Adrenal gland (tissue), 12 donors: ENCODE measurements around the gene ZNF628. TPM values are rescaled to one million over a fixed set of nuclear protein-coding genes. Genes with fewer than 3 reads are reported as not detected.

ENCODE experiments used
- DNase-seq, 7 donors: peaks; one replicate each; pipeline ENCODE4 v3.0.0-alpha.2; 2019 to 2020
- H3K27ac ChIP-seq, 5 donors: fragments of 200-600 bp; sonication (generic) in 4 of 5; 1 replicate in 3 of 5; 2 replicates in 2 of 5; pipeline versions ENCODE4 v1.5.1 to v1.8.0; 2016 to 2020; ENCODE audit warnings: mild to moderate bottlenecking in 1 of 5
- H3K27me3 ChIP-seq: fragments of 200-600 bp; 2 replicates; pipeline ENCODE4 v1.8.0; 2021
- H3K36me3 ChIP-seq, 2 donors: fragments of 200-600 bp; replicated peaks in 1 of 2; 1 replicate in 1 of 2; 2 replicates in 1 of 2; pipeline versions ENCODE4 v1.5.1 to v1.8.0; 2018 to 2022
- H3K4me1 ChIP-seq, 2 donors: fragments of 200-600 bp; replicated peaks in 1 of 2; 1 replicate in 1 of 2; 2 replicates in 1 of 2; pipeline versions ENCODE4 v1.5.1 to v1.8.0; 2018 to 2021
- H3K4me3 ChIP-seq, 4 donors: fragments of 200-600 bp; sonication (generic) in 3 of 4; one replicate each; pipeline ENCODE4 v1.5.1; 2016 to 2018
- H3K9me3 ChIP-seq, 3 donors: fragments of 200-600 bp; sonication (generic) in 1 of 3; replicated peaks in 1 of 3; 1 replicate in 2 of 3; 2 replicates in 1 of 3; pipeline versions ENCODE4 v1.5.1 to v1.8.0; 2016 to 2021
- POLR2A ChIP-seq, 2 donors: fragments of 450-650 bp; IDR thresholded peaks; one replicate each; pipeline ENCODE4 v1.6.1; 2017; ENCODE audit warnings: antibody characterized with exemption in 2 of 2, mild to moderate bottlenecking in 2 of 2, moderate library complexity in 1 of 2
- WGBS, 4 donors: extraction: QIAGEN DNeasy Blood & Tissue Kit in 2 of 4; methylation state at CpG; one replicate each; pipeline versions ENCODE4 v1.1.5 to v1.1.7; 2013 to 2017; 5-methylcytosine and 5-hydroxymethylcytosine counted together
- intact Hi-C, 2 donors: fragments of 100-400 bp; cut with DNase I; formaldehyde crosslinking; loops; one replicate each; pipeline versions ENCODE4 v1.14.1 to v1.15.0; 2022 to 2023
- polyA plus RNA-seq, 3 donors: library from polyadenylated mRNA; stranded (reverse); fragments of 200-250 nt in 2 of 3; fragments of 350-450 nt in 1 of 3; fragmentation: Illumina TruSeq in 1 of 3; extraction: RNeasy Lipid Tissue Mini Kit (QIAGEN cat#74804) in 1 of 3; gene quantifications; one replicate each; pipeline ENCODE4 v1.2.3, GENCODE V29; 2013 to 2014
- total RNA-seq, 9 donors: library from RNA; depleted of rRNA in 4 of 9; stranded (reverse); fragments of >200 nt in 4 of 9; fragments of 120-200 nt in 1 of 9; fragmentation: NEBNext Ultra II Directional in 1 of 9; extraction: Animal tissue kit (Norgen Biotek cat#: 25700) in 1 of 9; gene quantifications; one replicate each; pipeline versions ENCODE4 v1.1.0 to v1.2.4, GENCODE V29; 2013 to 2023
- TF ChIP-seq, protein P1 (sequence below), 6 experiments: fragments of 450-650 bp in 4 of 6; fragments of 200-600 bp in 2 of 6; sonication (generic) in 1 of 6; IDR thresholded peaks; 1 replicate in 5 of 6; 2 replicates in 1 of 6; pipeline versions ENCODE4 v1.5.1 to v1.8.0; 2016 to 2021; ENCODE audit warnings: antibody characterized with exemption in 6 of 6, mild to moderate bottlenecking in 2 of 6, moderate library complexity in 1 of 6
- donor health status: healthy with polysubstance abuse.
- donor health status: Bipolar disorder and iron deficiency.
- donor health status: DM: yes; HTN: yes; CAD: no.
- donor health status: DM: no; HTN: no; CAD: no.
- donor health status: DM: no; HTN: no; CAD: no.
- donor health status: DM: yes; HTN: yes; CAD: no.

Gene ZNF628
- total and polyA plus RNA-seq, 12 donors = 0.04 to 27.9 (median 7.7) TPM

DNA sequence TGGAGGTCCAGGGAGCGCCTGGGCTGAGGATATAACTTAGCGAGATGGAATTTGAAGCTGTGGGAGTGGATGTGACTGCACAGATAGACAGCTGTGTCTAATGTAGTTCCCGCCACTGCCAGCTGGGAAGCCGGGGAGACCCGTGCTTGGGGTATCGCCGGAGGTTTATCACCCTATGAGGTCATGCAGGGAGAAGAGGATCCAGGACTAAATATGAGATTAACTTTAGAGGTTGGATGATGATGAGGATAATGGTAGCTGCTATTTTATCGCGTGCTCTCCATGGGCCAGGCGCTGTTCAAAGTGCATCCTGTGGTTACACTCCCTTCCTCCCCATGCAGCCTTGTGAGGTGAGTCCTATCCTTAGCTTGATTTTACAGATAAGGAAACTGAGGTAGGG is 31.7 kb downstream of the ZNF628 start:
- intact Hi-C loops = loop anchor here (5.0 to 10.0 kb wide), 2 partner anchors 363 to 371 kb away; partner anchors contain the start of gene TNNT1 (in 1 of the 2)
- 69 to 73% (median 71%) methylated on average over 10 of the region's 10 CpGs for WGBS, 4 donors
- no peak for TF ChIP-seq POLR2A (IDR thresholded peaks at IDR 0.05)
- TF ChIP-seq, protein P1, sequence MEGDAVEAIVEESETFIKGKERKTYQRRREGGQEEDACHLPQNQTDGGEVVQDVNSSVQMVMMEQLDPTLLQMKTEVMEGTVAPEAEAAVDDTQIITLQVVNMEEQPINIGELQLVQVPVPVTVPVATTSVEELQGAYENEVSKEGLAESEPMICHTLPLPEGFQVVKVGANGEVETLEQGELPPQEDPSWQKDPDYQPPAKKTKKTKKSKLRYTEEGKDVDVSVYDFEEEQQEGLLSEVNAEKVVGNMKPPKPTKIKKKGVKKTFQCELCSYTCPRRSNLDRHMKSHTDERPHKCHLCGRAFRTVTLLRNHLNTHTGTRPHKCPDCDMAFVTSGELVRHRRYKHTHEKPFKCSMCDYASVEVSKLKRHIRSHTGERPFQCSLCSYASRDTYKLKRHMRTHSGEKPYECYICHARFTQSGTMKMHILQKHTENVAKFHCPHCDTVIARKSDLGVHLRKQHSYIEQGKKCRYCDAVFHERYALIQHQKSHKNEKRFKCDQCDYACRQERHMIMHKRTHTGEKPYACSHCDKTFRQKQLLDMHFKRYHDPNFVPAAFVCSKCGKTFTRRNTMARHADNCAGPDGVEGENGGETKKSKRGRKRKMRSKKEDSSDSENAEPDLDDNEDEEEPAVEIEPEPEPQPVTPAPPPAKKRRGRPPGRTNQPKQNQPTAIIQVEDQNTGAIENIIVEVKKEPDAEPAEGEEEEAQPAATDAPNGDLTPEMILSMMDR (IDR thresholded peaks at IDR 0.05) = no peak

DNA sequence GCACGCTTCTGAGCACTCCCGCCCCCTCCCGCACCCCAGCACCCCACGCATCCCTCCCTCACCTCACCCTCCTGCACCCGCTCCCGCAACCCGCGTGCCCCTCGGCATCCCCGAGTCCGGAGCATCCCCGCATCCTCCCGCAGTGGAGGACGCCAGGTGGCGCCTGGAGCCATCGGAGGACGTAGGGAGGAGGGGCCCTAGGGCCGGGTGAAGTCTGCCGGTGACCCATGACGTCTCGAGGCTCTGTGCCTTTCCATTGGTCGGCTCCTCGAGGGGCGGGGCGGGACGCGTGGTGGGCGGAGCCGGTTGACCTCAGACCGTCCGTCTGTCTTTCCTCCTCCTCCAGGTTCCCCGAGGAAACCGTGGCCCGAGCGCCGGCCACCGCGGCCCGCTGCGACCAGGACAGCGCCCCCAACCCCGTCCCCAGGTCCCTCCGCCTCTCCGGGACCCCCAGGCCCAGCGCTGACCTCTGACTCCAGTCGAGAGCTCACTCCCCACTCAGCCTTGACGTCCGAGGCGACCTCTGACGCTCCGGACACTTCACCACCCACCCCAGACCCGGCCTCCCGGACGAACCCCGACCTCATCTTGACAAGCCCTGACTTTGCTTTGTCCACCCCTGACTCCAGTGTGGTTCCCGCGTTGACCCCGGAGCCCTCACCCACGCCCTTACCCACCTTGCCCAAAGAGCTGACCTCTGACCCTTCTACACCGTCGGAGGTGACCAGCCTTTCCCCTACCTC is 40.6 kb downstream of the ZNF628 start:
- WGBS, 4 donors = 7 to 19% (median 10%) methylated on average over 24 to 61 of the region's 61 CpGs
- intact Hi-C loops = loop anchor here (2.0 to 10.0 kb wide), 3 partner anchors 112 to 288 kb away; no protein-coding TSS in a partner anchor
- TF ChIP-seq, protein P1 (IDR thresholded peaks at IDR 0.05) = peak; percentile 72 to 96 (median 92)
- TF ChIP-seq POLR2A (IDR thresholded peaks at IDR 0.05) = peak in 1 of 2 donors; percentile 32
- Histone ChIP-seq H3K4me1 (no peaks in the 10 kb centered on the region), H3K9me3 (no peaks in the 10 kb centered on the region), H3K27ac (peak overlapping the region in 4 of 5 donors; percentile 55 to 82 (median 64)), H3K36me3 (no peaks in the 10 kb centered on the region), H3K4me3 (peak overlapping the region in 2 of 4 donors; percentile 37 to 63), H3K27me3 (no peaks in the 10 kb centered on the region)
- DNase-seq = peak; percentile 92 to 97 (median 94)

More for the DNA sequence above, 31.7 kb downstream of the ZNF628 start:
- H3K9me3 ChIP-seq = no peaks in the 10 kb centered on the region
- DNase-seq = no peak
- no peaks in the 10 kb centered on the region for H3K27me3 ChIP-seq
- H3K4me3 ChIP-seq = no peak overlapping the region
- no peaks in the 10 kb centered on the region for H3K4me1 ChIP-seq
- H3K27ac ChIP-seq = no peak overlapping the region
- no peaks in the 10 kb centered on the region for H3K36me3 ChIP-seq

DNA sequence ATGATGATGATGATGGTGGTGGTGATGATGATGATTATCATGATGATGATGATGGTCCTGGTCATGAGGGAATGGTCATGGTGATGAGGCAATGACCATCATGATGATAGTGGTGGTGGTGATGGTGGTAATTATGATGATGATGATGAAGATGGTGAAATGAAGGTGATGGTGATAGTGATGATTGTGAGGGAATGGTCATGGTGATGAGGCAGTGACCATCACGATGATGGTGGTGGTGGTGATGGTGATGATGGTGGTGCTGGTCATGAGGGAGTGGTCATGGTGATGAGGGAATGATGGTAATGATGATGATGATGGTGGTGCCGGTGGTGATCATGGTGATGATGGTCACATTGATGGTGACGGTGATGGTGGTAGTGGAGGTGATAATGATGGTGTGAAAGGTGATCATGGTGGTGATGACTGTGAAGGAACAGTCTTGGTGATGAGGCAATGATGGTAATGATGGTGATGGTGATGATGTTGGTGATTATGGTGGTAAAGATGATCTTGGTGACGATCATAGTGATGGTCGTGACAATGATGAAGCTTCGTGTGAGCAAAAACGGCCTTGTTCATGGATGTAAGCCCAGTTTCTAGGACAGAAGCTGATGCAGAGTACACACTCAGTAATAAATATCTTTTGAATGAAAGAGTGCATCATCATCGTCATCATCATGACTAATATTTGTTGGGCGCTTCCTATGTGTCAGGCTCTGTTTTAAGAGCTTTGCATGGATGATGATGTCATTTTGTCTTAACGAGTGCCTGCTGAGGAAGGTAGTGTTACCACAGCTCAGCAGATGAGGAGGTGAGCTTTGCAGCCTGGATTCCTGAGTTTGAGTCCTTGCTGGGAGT is 43.3 kb downstream of the ZNF628 start:
- no peaks in the 10 kb centered on the region for H3K27me3 ChIP-seq
- no peak for DNase-seq
- no peak overlapping the region for H3K27ac ChIP-seq
- H3K9me3 ChIP-seq = no peaks in the 10 kb centered on the region
- no peaks in the 10 kb centered on the region for H3K36me3 ChIP-seq
- TF ChIP-seq POLR2A (IDR thresholded peaks at IDR 0.05) = no peak
- TF ChIP-seq, protein P1 (IDR thresholded peaks at IDR 0.05) = no peak
- no peaks in the 10 kb centered on the region for H3K4me1 ChIP-seq
- intact Hi-C loops = loop anchor here (5.0 to 10.0 kb wide), 2 partner anchors 113 to 285 kb away; no protein-coding TSS in a partner anchor
- 74 to 91% (median 87%) methylated on average over 10 of the region's 10 CpGs for WGBS, 4 donors
- no peak overlapping the region for H3K4me3 ChIP-seq

DNA sequence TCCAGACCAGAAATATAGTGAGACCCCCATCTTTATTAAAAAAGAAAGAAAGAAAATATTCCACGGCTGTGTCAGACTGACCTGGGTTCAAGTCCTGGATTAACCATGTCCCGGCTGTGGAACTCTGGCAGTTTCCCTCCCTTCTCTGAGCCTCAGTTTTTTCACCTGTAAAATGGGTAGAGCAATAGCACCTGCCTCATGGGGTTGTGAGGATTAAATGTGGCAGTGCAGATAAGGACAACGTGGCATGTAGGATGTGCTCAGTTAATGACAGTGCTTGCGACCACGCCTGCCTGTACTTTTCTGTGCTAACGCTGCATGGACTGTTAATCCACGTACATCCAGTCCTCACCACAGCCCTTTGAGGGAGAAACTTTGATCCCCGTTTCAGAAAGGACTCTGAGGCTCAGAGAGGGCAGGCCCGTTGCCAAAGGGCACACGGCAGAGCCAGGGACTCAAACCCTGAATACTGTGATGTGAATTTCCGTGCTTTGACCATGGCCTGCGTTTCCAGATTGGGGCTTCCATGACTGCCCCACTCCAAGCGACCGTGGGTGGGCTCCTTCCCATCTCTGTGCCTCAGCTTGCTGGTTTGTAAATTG is 44.4 kb downstream of the ZNF628 start:
- Histone ChIP-seq H3K9me3 (no peaks in the 10 kb centered on the region), H3K27ac (no peak overlapping the region), H3K4me3 (no peak overlapping the region), H3K27me3 (no peaks in the 10 kb centered on the region), H3K36me3 (no peaks in the 10 kb centered on the region), H3K4me1 (no peaks in the 10 kb centered on the region)
- TF ChIP-seq, protein P1 (IDR thresholded peaks at IDR 0.05) = no peak
- no peak for TF ChIP-seq POLR2A (IDR thresholded peaks at IDR 0.05)
- DNase-seq = no peak
- intact Hi-C loops = no loop called here
- 63 to 77% (median 76%) methylated on average over 10 to 14 of the region's 14 CpGs for WGBS, 4 donors
